Stimulated activated effector memory CD8-positive, alpha-beta T cell treated with anti-CD3 and anti-CD28 coated beads, Interleukin-12 subunit alpha, Interleukin-12 subunit beta, amount 100 ng/mL, for 72 hours (primary cell): ENCODE measurements around the gene NACC2.
A peak's percentile ranks its signal among the peaks of the same experiment; 100 is the strongest.

ENCODE experiments used
- ATAC-seq: fragments of 150-1000 bp; cut with Tn5 transposase; 2 replicates; pipeline ENCODE4 v1.10.0; 2021
- DNase-seq, 2 donors: peaks; one replicate each; pipeline ENCODE4 v3.0.0; 2021 to 2022; ENCODE audit warnings: low spot score in 2 of 2
- H3K27ac Mint-ChIP-seq: one replicate; pipeline ENCODE4 v1.8.0; 2022; ENCODE audit warnings: mild to moderate bottlenecking, mixed read lengths
- H3K36me3 Mint-ChIP-seq: one replicate; pipeline ENCODE4 v1.8.0; 2022; ENCODE audit warnings: mild to moderate bottlenecking, mixed read lengths
- H3K4me1 Mint-ChIP-seq: one replicate; pipeline ENCODE4 v1.8.0; 2022; ENCODE audit warnings: mixed read lengths
- H3K4me3 Mint-ChIP-seq: one replicate; pipeline ENCODE4 v1.8.0; 2022; ENCODE audit warnings: mild to moderate bottlenecking, mixed read lengths
- H3K9me3 Mint-ChIP-seq: one replicate; pipeline ENCODE4 v1.8.0; 2022; ENCODE audit warnings: mixed read lengths

The NACC2 gene

DNA sequence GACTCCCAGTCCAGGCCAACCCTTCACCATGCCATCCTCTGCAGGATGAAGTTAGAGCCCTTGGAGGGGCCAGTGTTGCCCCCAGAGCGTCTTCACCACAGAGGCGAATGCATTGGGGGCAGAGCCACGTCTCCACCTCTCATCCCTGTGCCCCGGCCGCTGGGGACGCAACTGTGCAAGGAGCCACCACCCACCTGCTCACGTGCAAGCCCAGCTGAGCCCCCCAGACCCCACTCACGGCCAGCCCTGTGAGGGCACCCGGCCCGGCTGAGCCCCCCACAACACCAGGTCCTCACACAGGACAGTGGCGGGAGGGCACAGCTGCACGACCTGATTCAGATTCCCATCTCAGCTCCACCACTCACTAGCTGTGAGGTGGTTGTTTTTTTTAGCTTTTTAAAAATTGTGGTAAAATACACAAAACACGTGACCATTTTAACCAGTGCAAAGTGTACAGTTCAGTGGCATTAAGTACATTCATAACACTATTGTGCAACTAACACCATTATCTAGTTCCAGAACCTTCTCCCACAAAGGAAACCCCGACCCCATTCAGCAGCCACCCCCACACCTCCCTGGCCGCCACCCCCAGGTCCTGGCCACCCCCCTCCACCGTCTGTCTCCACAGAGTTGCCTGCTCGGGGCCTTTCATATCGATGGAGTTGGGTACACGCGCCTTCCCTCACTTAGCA lies 100.4 kb downstream of the NACC2 start:
- ATAC-seq = no peak
- no peak overlapping the region for H3K4me3 Mint-ChIP-seq
- no peak for DNase-seq
- peaks cover 16% of the 10 kb centered on the region for H3K4me1 Mint-ChIP-seq
- H3K27ac Mint-ChIP-seq = no peak overlapping the region
- no peaks in the 10 kb centered on the region for H3K36me3 Mint-ChIP-seq
- H3K9me3 Mint-ChIP-seq = no peaks in the 10 kb centered on the region

DNA sequence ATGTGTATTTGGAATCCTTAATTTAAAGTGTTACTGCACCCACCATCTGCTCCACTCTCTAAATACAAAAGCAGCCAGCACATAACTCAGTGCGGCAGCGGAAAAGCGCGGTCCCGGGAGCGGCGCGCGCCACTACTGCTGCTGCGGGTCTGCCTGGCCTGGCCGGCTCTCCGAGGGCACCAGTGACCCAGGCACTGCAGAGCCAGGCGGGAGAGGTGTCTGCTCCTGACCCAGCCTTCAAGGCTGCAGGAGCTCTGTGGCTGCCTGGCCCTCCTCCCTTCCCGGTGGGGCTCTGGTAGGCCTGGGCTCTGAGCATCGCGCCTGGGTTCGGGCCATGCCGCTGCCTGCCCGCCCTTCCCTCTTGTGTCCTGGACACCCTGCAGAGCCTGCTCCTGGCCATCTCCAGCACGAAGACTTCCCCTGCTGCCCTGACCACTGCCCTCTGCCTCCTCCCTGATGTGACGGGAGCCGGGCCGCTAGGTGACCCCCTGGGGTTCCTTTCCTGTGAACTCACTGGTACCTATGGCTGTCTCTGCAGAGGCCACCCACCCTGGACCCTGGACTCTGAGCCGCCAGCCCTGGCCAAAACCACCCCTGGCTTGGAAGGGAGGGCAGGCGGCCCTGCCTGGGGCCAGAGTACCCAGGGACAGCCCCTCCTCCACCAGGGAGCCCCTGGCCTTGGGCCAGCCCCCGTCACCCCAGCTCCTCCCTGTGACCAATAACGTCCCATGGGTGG lies 101.2 kb downstream of the NACC2 start:
- Mint-ChIP-seq H3K9me3 (no peaks in the 10 kb centered on the region), H3K36me3 (no peaks in the 10 kb centered on the region), H3K4me1 (peaks cover 16% of the 10 kb centered on the region), H3K27ac (no peak overlapping the region), H3K4me3 (no peak overlapping the region)
- DNase-seq (no peak), ATAC-seq (no peak)

DNA sequence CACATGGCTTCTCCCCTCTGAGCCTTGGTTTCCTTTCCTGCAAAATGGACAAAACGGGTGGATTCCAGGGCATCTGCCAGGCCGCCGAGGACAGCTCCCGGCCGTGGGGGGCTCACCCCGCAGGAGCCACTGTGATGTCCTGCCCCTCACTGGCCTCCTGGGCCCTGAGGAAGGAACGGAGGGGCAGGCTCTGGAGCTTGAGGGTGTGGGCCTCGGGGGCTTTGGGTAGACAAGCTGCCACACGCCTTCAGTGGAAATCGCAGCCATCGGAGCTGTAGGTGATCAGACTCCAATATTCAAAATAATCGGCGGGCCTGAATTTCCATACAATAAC lies 101.7 kb downstream of the NACC2 start:
- ATAC-seq (no peak), DNase-seq (no peak)
- Mint-ChIP-seq H3K9me3 (no peaks in the 10 kb centered on the region), H3K36me3 (no peaks in the 10 kb centered on the region), H3K4me1 (peaks cover 16% of the 10 kb centered on the region), H3K27ac (no peak overlapping the region), H3K4me3 (no peak overlapping the region)

- Mint-ChIP-seq H3K36me3 (no peaks in the 10 kb centered on the region), H3K27ac (peak overlapping the region; percentile 52), H3K9me3 (no peaks in the 10 kb centered on the region), H3K4me1 (peaks cover 16% of the 10 kb centered on the region), H3K4me3 (peak overlapping the region; percentile 51)
- DNase-seq = peak; percentile 38 to 69
- peak; percentile 79 for ATAC-seq
These were observed 102.3 kb downstream of the NACC2 start for GRCh38 chr9:135992486-135993408.

GRCh38 chr9:135991771-135992170 lies 103.3 kb downstream of the NACC2 start:
- DNase-seq (no peak), ATAC-seq (no peak)
- H3K9me3 Mint-ChIP-seq = no peaks in the 10 kb centered on the region
- H3K36me3 Mint-ChIP-seq = no peaks in the 10 kb centered on the region
- peaks cover 16% of the 10 kb centered on the region for H3K4me1 Mint-ChIP-seq
- peak overlapping the region; percentile 37 for H3K27ac Mint-ChIP-seq
- H3K4me3 Mint-ChIP-seq = no peak overlapping the region

GRCh38 chr9:135990468-135991429 lies 104.3 kb downstream of the NACC2 start:
- no peak overlapping the region for H3K4me3 Mint-ChIP-seq
- no peaks in the 10 kb centered on the region for H3K9me3 Mint-ChIP-seq
- H3K36me3 Mint-ChIP-seq = no peaks in the 10 kb centered on the region
- ATAC-seq = peak; percentile 27
- peaks cover 16% of the 10 kb centered on the region for H3K4me1 Mint-ChIP-seq
- peak in 1 of 2 donors; percentile 56 for DNase-seq
- H3K27ac Mint-ChIP-seq = no peak overlapping the region

DNA sequence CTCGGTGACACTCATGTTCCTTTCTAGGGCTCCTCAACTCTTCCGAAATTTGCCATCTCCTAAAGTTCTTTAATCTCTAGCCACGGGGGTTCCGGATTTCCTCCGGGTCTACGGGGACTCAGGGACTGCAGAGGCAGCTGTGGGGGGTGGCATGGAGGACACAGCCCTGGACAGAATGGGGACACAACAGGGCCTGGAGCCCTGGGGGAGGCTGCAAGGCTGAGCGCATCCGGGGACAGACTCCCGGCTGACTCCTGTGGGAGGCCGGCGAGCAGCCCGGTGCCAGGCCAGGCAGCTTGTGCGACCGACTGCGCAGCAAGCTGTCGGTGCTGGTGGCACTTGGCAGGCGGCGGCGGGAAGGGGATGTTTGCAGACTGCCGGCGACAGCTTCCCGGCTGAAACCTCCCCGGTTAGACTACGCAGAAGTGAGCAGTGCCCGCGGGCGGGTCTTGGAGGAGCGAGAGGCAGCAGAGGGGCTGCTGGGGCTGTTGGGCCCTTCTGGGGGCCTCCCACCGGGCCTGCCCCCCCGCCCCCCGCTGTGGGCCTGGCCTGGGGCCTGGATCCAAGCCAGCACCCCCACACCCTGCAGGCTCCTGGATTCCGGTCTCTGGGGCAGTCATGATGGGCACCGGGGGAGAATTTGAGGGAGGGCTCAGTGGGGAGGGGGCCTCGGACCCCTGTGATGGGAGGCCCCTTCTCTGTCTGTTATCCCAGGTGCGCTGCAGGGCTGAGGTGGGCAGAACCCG lies 105.2 kb downstream of the NACC2 start:
- no peaks in the 10 kb centered on the region for H3K9me3 Mint-ChIP-seq
- ATAC-seq = peak; percentile 4
- DNase-seq = no peak
- H3K27ac Mint-ChIP-seq = no peak overlapping the region
- no peak overlapping the region for H3K4me3 Mint-ChIP-seq
- no peaks in the 10 kb centered on the region for H3K36me3 Mint-ChIP-seq
- H3K4me1 Mint-ChIP-seq = peaks cover 15% of the 10 kb centered on the region

GRCh38 chr9:135989157-135989556 lies 105.9 kb downstream of the NACC2 start:
- DNase-seq (no peak), ATAC-seq (no peak)
- no peak overlapping the region for H3K27ac Mint-ChIP-seq
- peaks cover 10% of the 10 kb centered on the region for H3K4me1 Mint-ChIP-seq
- no peaks in the 10 kb centered on the region for H3K9me3 Mint-ChIP-seq
- no peak overlapping the region for H3K4me3 Mint-ChIP-seq
- H3K36me3 Mint-ChIP-seq = no peaks in the 10 kb centered on the region

DNA sequence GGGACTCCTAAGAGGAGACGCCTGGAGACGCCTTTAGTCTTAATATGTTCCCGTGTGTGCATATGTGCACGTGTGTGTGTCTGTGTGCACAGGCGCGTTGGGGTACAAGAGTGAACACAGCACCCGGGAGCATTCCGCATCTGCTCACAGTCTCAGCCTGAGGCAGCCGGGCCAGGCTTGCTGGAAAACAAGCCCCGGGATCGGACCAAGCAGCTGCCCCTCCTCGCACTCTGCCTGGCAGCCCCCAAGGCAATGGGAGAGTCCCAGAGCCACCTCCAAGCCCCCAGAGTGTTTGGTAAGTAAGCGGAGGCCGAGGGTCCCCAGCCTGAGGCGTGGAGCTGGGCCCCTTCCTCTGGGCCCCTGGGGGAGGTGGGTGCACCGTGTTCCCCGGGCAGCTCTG lies 106.6 kb downstream of the NACC2 start:
- Mint-ChIP-seq H3K36me3 (no peaks in the 10 kb centered on the region), H3K4me3 (no peak overlapping the region), H3K9me3 (no peaks in the 10 kb centered on the region), H3K4me1 (peaks cover 10% of the 10 kb centered on the region), H3K27ac (no peak overlapping the region)
- ATAC-seq (no peak), DNase-seq (no peak)

DNA sequence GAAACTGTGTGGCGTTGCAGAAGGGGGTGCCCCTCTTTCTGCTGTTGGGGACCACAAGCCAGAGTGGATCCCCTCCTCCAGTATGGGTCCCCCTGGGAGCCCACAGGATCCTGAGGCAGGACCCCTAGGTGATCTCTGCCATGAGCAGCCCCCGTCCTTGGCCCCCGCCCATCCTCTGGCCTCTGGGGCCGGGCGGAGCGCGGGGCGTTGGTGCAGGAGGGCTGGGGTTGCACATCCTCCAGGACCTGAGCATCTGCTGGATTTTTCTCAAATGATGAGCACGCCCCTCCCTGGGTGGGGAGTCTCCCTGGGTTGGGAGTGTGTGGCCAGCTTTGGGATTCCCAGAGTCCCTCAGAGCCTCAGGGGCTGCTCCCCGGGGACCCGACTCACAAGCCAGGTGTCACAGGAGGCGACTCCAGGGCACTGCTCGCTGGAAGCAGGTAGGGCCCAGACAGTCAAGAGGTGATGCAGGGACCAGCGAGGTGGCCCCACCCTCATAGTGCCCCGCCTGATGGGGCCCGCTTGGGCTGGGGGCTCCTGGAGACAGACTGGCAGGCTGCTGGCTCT lies 107.2 kb downstream of the NACC2 start:
- Mint-ChIP-seq H3K9me3 (no peaks in the 10 kb centered on the region), H3K4me3 (no peak overlapping the region), H3K27ac (no peak overlapping the region), H3K36me3 (no peaks in the 10 kb centered on the region), H3K4me1 (peaks cover 10% of the 10 kb centered on the region)
- DNase-seq = no peak
- no peak for ATAC-seq

GRCh38 chr9:135986605-135987004 lies 108.5 kb downstream of the NACC2 start:
- Mint-ChIP-seq H3K36me3 (no peaks in the 10 kb centered on the region), H3K9me3 (no peaks in the 10 kb centered on the region), H3K4me3 (no peak overlapping the region), H3K27ac (no peak overlapping the region), H3K4me1 (peaks cover under 1% of the 10 kb centered on the region)
- ATAC-seq = no peak
- no peak for DNase-seq

- Mint-ChIP-seq H3K9me3 (no peaks in the 10 kb centered on the region), H3K36me3 (no peaks in the 10 kb centered on the region), H3K27ac (no peak overlapping the region), H3K4me3 (no peak overlapping the region), H3K4me1 (no peaks in the 10 kb centered on the region)
- DNase-seq (no peak), ATAC-seq (no peak)
These were observed 109.2 kb downstream of the NACC2 start for GRCh38 chr9:135985889-135986288.

DNA sequence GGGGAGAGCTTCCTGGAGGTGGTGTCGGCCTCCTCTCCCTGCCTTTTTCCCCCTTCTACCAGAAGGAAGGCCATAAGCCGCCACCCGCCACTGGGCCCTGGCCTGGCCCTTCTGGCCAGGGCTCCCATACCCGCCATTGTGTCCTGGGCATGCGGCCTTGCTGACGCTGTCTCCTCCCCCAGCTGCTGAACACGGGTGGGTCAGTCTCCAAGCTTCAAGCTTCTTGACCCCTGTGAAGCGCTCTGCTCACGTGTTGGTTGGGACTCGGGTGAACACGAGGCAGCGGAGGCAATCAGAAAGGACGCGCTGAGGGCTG lies 109.7 kb downstream of the NACC2 start:
- H3K4me3 Mint-ChIP-seq = no peak overlapping the region
- DNase-seq (no peak), ATAC-seq (no peak)
- no peaks in the 10 kb centered on the region for H3K36me3 Mint-ChIP-seq
- H3K27ac Mint-ChIP-seq = no peak overlapping the region
- H3K4me1 Mint-ChIP-seq = no peaks in the 10 kb centered on the region
- H3K9me3 Mint-ChIP-seq = no peaks in the 10 kb centered on the region

DNA sequence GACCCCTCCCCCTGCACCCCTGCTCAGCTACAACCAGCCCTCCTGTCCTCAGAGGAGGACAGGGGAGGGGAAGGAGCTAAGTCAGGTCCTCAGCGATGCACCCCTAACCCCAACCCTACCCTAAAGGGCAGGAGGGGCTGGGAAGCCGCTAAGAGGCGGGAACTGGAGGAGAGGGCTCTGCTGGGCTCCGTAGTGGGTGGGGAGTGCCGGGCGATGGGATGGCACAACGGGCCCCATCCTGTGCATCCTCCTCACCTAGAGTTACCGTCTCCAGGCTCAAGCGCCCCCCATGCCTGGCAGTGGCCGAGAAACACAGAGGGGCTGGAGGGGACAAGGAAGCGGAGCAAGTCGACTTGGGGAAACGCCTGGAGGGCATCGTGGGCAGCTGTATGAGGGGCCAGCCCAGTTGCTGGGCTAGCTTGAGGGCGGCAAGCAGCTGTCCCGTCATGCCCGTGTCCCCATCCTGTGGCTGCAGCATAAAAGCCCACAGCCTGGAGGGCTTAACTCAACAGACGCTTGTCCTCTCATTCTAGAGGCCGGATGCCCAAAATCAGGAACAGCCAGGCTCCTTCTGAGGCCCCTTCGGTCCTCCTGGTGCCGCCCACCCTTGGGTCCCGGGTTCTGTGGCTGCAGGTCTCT lies 110.9 kb downstream of the NACC2 start:
- Mint-ChIP-seq H3K4me3 (no peak overlapping the region), H3K27ac (no peak overlapping the region), H3K36me3 (no peaks in the 10 kb centered on the region), H3K4me1 (no peaks in the 10 kb centered on the region), H3K9me3 (no peaks in the 10 kb centered on the region)
- ATAC-seq (no peak), DNase-seq (no peak)
